IMR-90 (cell line): ENCODE measurements around the gene GPAM. TPM values are rescaled to one million over a fixed set of nuclear protein-coding genes. Genes with fewer than 3 reads are reported as not detected.

Experiments
- ATAC-seq: fragments of 200-7000 bp; cut with Tn5 transposase; 2 replicates; pipeline ENCODE4 v1.9.1; 2020; ENCODE audit warnings: low read depth, mild to moderate bottlenecking, moderate library complexity
- BruUV-seq: library from RNA; stranded (reverse); fragments of 400-500 nt; replicated peaks from 2 replicates; lab custom pipeline; 2021; lab: Mats Ljungman, UMichigan
- CTCF ChIA-PET: fragments of 300-600 bp; formaldehyde crosslinking; extraction: SDS; loops from one replicate; lab custom pipeline; 2021; ENCODE audit warnings: antibody characterized with exemption; lab: Yijun Ruan, JAX
- POLR2A ChIA-PET: fragments of 300-600 bp; sonication (Branson Sonifier 250); formaldehyde crosslinking; loops from one replicate; lab custom pipeline; 2022; ENCODE audit warnings: antibody characterized with exemption; ENCODE audit not compliant: unreplicated experiment; lab: Charles Lee
- DNase-seq: peaks from one replicate; pipeline ENCODE4 v3.0.0; 2013
- H2AFZ ChIP-seq: replicated peaks from 2 replicates; pipeline ENCODE3; 2013; ENCODE audit warnings: low read length, mild to moderate bottlenecking; ENCODE audit not compliant: poor library complexity
- H2AK5ac ChIP-seq: 2 replicates; pipeline ENCODE4 v1.6.1; 2013; ENCODE audit warnings: low read depth, low read length, inconsistent platforms
- H2AK9ac ChIP-seq: replicated peaks from 2 replicates; pipeline ENCODE3; 2013; ENCODE audit warnings: mild to moderate bottlenecking, low read depth, low read length, moderate library complexity; ENCODE audit not compliant: poor library complexity
- H2BK120ac ChIP-seq: 2 replicates; pipeline ENCODE4 v1.6.1; 2013; ENCODE audit warnings: low read depth, low read length, inconsistent platforms
- H2BK15ac ChIP-seq: 3 replicates; pipeline ENCODE4 v1.6.1; 2013; ENCODE audit warnings: low read depth, low read length, inconsistent platforms
- H2BK20ac ChIP-seq: 2 replicates; pipeline ENCODE4 v1.6.1; 2013; ENCODE audit warnings: low read depth, mild to moderate bottlenecking, inconsistent platforms, low read length, moderate library complexity
- H2BK5ac ChIP-seq: 2 replicates; pipeline ENCODE4 v1.6.1; 2013; ENCODE audit warnings: mild to moderate bottlenecking, low read depth, low read length, inconsistent platforms; ENCODE audit not compliant: poor library complexity, severe bottlenecking
- H3K14ac ChIP-seq: replicated peaks from 2 replicates; pipeline ENCODE4 v1.6.1; 2013; ENCODE audit warnings: low read depth, low read length, inconsistent platforms
- H3K18ac ChIP-seq: 2 replicates; pipeline ENCODE4 v1.6.1; 2013; ENCODE audit warnings: low read depth, low read length, control low read depth
- H3K23ac ChIP-seq: 2 replicates; pipeline ENCODE4 v1.6.1; 2013; ENCODE audit warnings: low read depth, low read length, inconsistent platforms
- H3K27ac ChIP-seq: 2 replicates; pipeline ENCODE4 v1.5.1; 2013; ENCODE audit warnings: mild to moderate bottlenecking, control low read depth, low read length; ENCODE audit not compliant: insufficient read depth
- H3K27me3 ChIP-seq: 2 replicates; pipeline ENCODE4 v1.6.1; 2013; ENCODE audit warnings: low read length; ENCODE audit not compliant: control insufficient read depth, insufficient read depth
- H3K36me3 ChIP-seq: 2 replicates; pipeline ENCODE4 v1.6.1; 2013; ENCODE audit warnings: low read length, mixed read lengths; ENCODE audit not compliant: control insufficient read depth, insufficient read depth
- H3K4ac ChIP-seq: 2 replicates; pipeline ENCODE4 v1.6.1; 2013; ENCODE audit warnings: low read depth, low read length, inconsistent platforms
- H3K4me1 ChIP-seq: 2 replicates; pipeline ENCODE4 v1.6.1; 2013; ENCODE audit warnings: low read length, mixed read lengths; ENCODE audit not compliant: control insufficient read depth, insufficient read depth
- H3K4me2 ChIP-seq: 2 replicates; pipeline ENCODE4 v1.6.1; 2013; ENCODE audit warnings: low read depth, mild to moderate bottlenecking, control low read depth, low read length, moderate library complexity
- H3K4me3 ChIP-seq: 2 replicates; pipeline ENCODE4 v1.5.1; 2013; ENCODE audit warnings: low read depth, mild to moderate bottlenecking, control low read depth, low read length, moderate library complexity; ENCODE audit not compliant: insufficient read depth
- H3K56ac ChIP-seq: 2 replicates; pipeline ENCODE4 v1.6.1; 2013; ENCODE audit warnings: low read length, inconsistent platforms; ENCODE audit not compliant: insufficient read depth; ENCODE audit errors: extremely low read depth
- H3K79me1 ChIP-seq, 2 experiments: 2 replicates each; pipeline ENCODE4 v1.6.1; 2013; ENCODE audit warnings: low read length in 2 of 2, inconsistent platforms in 1 of 2, low read depth in 1 of 2
- H3K9ac ChIP-seq: 2 replicates; pipeline ENCODE4 v1.6.1; 2013; ENCODE audit warnings: low read depth, low read length, control low read depth
- H3K9me1 ChIP-seq: 2 replicates; pipeline ENCODE4 v1.6.1; 2013; ENCODE audit warnings: low read length, inconsistent platforms; ENCODE audit not compliant: insufficient read depth
- H3K9me3 ChIP-seq: 2 replicates; pipeline ENCODE4 v1.6.1; 2013; ENCODE audit warnings: low read length; ENCODE audit not compliant: control insufficient read depth, insufficient read depth
- H4K20me1 ChIP-seq: 2 replicates; pipeline ENCODE4 v1.6.1; 2013; ENCODE audit warnings: low read length, inconsistent platforms; ENCODE audit not compliant: insufficient read depth
- H4K5ac ChIP-seq: 2 replicates; pipeline ENCODE4 v1.6.1; 2013; ENCODE audit warnings: mild to moderate bottlenecking, low read depth, low read length, control low read depth
- H4K8ac ChIP-seq, 2 experiments: 2 replicates each; pipeline ENCODE4 v1.6.1; 2013; ENCODE audit warnings: low read depth in 2 of 2, low read length in 2 of 2, control low read depth in 1 of 2, inconsistent platforms in 1 of 2
- H4K91ac ChIP-seq: 2 replicates; pipeline ENCODE4 v1.6.1; 2013; ENCODE audit warnings: low read depth, low read length, inconsistent platforms; ENCODE audit not compliant: insufficient read depth
- BHLHE40 ChIP-seq: fragments of 150-350 bp; IDR thresholded peaks from 2 replicates; pipeline ENCODE4 v1.6.1; 2016; ENCODE audit warnings: mild to moderate bottlenecking, low read depth, low read length
- CHD1 ChIP-seq: IDR thresholded peaks from 2 replicates; pipeline ENCODE4 v1.6.1; 2012; ENCODE audit warnings: low read depth, low read length, improper control_type of control experiment
- MAZ ChIP-seq: IDR thresholded peaks from 2 replicates; pipeline ENCODE4 v1.6.1; 2012; ENCODE audit warnings: low read depth, mild to moderate bottlenecking, low read length, improper control_type of control experiment, moderate library complexity, borderline replicate concordance
- MXI1 ChIP-seq: IDR thresholded peaks from 2 replicates; pipeline ENCODE4 v1.6.1; 2012; ENCODE audit warnings: low read depth, mild to moderate bottlenecking, low read length, moderate library complexity, borderline replicate concordance
- NFE2L2 ChIP-seq: fragments of 150-350 bp; IDR thresholded peaks from 2 replicates; pipeline ENCODE4 v1.6.1; 2016; ENCODE audit warnings: low read depth, mild to moderate bottlenecking, low read length
- RCOR1 ChIP-seq: IDR thresholded peaks from 2 replicates; pipeline ENCODE4 v1.6.1; 2012; ENCODE audit warnings: mild to moderate bottlenecking, low read length, improper control_type of control experiment; ENCODE audit not compliant: insufficient replicate concordance
- RFX5 ChIP-seq: IDR thresholded peaks from 2 replicates; pipeline ENCODE4 v1.8.0; 2012; ENCODE audit warnings: low read depth, mild to moderate bottlenecking, low read length, moderate library complexity
- WGBS, 2 experiments: methylation state at CpG; one replicate each; pipeline versions ENCODE4 v1.1.5 to v1.1.7; 2013; ENCODE audit warnings: missing lambda C conversion rate in 2 of 2; ENCODE audit not compliant: insufficient read length in 1 of 2; ENCODE audit errors: extremely low coverage in 2 of 2; 5-methylcytosine and 5-hydroxymethylcytosine counted together
- dilution Hi-C: fragments of 300-500 bp; cut with HindIII; formaldehyde crosslinking; loops from one replicate; pipeline ENCODE4 v1.14.3; 2018; ENCODE audit warnings: low sequenced_read_pairs; ENCODE audit not compliant: unreplicated experiment
- in situ Hi-C: fragments of 300-500 bp; cut with MboI; formaldehyde crosslinking; loops from 3 replicates; pipeline ENCODE4 v1.14.3; 2019; ENCODE audit warnings: low sequenced_read_pairs, inconsistent platforms, mixed read lengths
- intact Hi-C: fragments of 100-400 bp; cut with micrococcal nuclease; formaldehyde crosslinking; loops from 2 replicates; pipeline ENCODE4 v1.10.0; 2022
- polyA plus RNA-seq, 3 experiments: library from polyadenylated mRNA; depleted of rRNA; stranded (reverse); fragments of >200 nt; gene quantifications; 2 replicates each; pipeline ENCODE4 v1.2.3, GENCODE V29; 2012; ENCODE audit warnings: low replicate concordance in 1 of 3
- total RNA-seq: library from RNA; depleted of rRNA; stranded (reverse); fragments of >200 nt; gene quantifications from 2 replicates; pipeline ENCODE4 v1.2.3, GENCODE V29; 2012

The GPAM gene
- total and polyA plus RNA-seq, 2 of the 4 experiments (the other 2 are of a cell fraction): 3.5 to 11.5 TPM

DNA sequence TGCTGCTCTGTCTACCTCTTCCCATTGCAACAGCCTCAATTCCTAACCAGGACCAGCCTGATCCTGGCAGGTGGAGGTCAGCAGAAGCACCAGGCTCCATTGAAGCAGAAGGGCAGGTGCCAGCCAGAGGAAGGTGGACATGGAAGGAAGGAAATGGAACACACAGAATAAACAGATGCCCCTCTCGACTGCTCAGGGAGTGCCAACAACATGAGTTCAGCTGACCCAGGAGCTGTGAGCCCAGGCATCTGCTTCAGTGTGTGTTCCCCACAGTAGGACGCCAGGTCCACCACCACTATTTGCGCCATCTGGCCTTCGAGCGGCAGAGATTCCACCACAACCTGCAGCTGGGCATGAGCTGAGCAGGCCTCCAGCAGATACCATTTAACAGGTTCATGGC lies 56.7 kb downstream of the GPAM start:
- H2BK20ac ChIP-seq: no peak overlapping the region
- H4K91ac ChIP-seq: no peak overlapping the region
- no peak overlapping the region for H3K23ac ChIP-seq
- H3K36me3 ChIP-seq: no peaks in the 10 kb centered on the region
- CTCF ChIA-PET: no interaction called here
- no peaks in the 10 kb centered on the region for H3K9me1 ChIP-seq
- H4K5ac ChIP-seq: no peak overlapping the region
- dilution Hi-C loops: no loop called here
- H4K20me1 ChIP-seq: no peaks in the 10 kb centered on the region
- no peak overlapping the region for H3K27ac ChIP-seq
- H2BK120ac ChIP-seq: no peak overlapping the region
- WGBS, 2 experiments: no CpG with 5 or more reads among the region's 5 CpGs
- H2AFZ ChIP-seq: peak overlapping the region; percentile 8
- no peak overlapping the region for H3K4ac ChIP-seq
- no peak overlapping the region for H2BK5ac ChIP-seq
- H2AK5ac ChIP-seq: no peak overlapping the region
- no peak for TF ChIP-seq MAZ
- TF ChIP-seq CHD1: no peak
- TF ChIP-seq RCOR1: no peak
- no peak for TF ChIP-seq NFE2L2
- TF ChIP-seq RFX5: no peak
- no peak for TF ChIP-seq BHLHE40
- no peak for TF ChIP-seq MXI1
- H4K8ac ChIP-seq: no peak overlapping the region
- H3K4me1 ChIP-seq: no peaks in the 10 kb centered on the region
- H3K14ac ChIP-seq: no peak overlapping the region
- H3K9ac ChIP-seq: no peak overlapping the region
- H3K79me1 ChIP-seq: no peaks in the 10 kb centered on the region
- in situ Hi-C loops: loop anchor here (25.0 kb wide), 1 partner anchor 1815 kb away; the partner anchor contains the start of gene SMNDC1
- H3K9me3 ChIP-seq: no peaks in the 10 kb centered on the region
- POLR2A ChIA-PET: no interaction called here
- ATAC-seq: no peak
- no peak overlapping the region for H3K56ac ChIP-seq
- H3K18ac ChIP-seq: no peak overlapping the region
- no TSS peak for BruUV-seq
- DNase-seq: no peak
- intact Hi-C loops: no loop called here
- H2AK9ac ChIP-seq: no peak overlapping the region
- H3K27me3 ChIP-seq: peaks cover 3% of the 10 kb centered on the region; the same call in 1 of the 2 replicates
- no peak overlapping the region for H2BK15ac ChIP-seq
- no peak overlapping the region for H3K4me3 ChIP-seq
- H3K4me2 ChIP-seq: no peak overlapping the region
